Peyer's patch (tissue), 4 donors: ENCODE measurements around the gene GNS. TPM values are rescaled to one million over a fixed set of nuclear protein-coding genes. Genes with fewer than 3 reads are reported as not detected.

Experiments
- DNase-seq, 3 donors: peaks; one replicate each; pipeline ENCODE4 v3.0.0-alpha.2; 2017 to 2019
- H3K27ac ChIP-seq, 4 donors: fragments of 200-600 bp; sonication (generic); one replicate each; pipeline ENCODE4 v1.5.1; 2016 to 2019
- H3K27me3 ChIP-seq, 2 donors: fragments of 200-600 bp; sonication (generic); one replicate each; pipeline ENCODE4 v1.5.1; 2019
- H3K36me3 ChIP-seq, 3 donors: fragments of 200-600 bp; sonication (generic); one replicate each; pipeline ENCODE4 v1.5.1; 2016 to 2019
- H3K4me1 ChIP-seq, 4 donors: fragments of 200-600 bp; sonication (generic); one replicate each; pipeline ENCODE4 v1.5.1; 2016 to 2019
- H3K4me3 ChIP-seq, 4 donors: fragments of 200-600 bp; sonication (generic); 1 replicate in 3 of 4; 2 replicates in 1 of 4; pipeline ENCODE4 v1.5.1; 2016 to 2019; ENCODE audit warnings: mild to moderate bottlenecking in 1 of 4
- H3K9me3 ChIP-seq, 4 donors: fragments of 200-600 bp; sonication (generic); one replicate each; pipeline ENCODE4 v1.5.1; 2016 to 2019; ENCODE audit warnings: mild to moderate bottlenecking in 1 of 4
- POLR2A ChIP-seq, 2 donors: fragments of 450-650 bp; IDR thresholded peaks; one replicate each; pipeline ENCODE4 v1.5.1; 2017; ENCODE audit warnings: antibody characterized with exemption in 2 of 2, mild to moderate bottlenecking in 2 of 2, moderate library complexity in 2 of 2
- total RNA-seq, 4 donors: library from RNA; depleted of rRNA; stranded (reverse); fragments of >200 nt; gene quantifications; one replicate each; pipeline ENCODE4 v1.1.0, GENCODE V29; 2016
- TF ChIP-seq, protein P1 (sequence below), 6 experiments: fragments of 450-650 bp in 4 of 6; fragments of 200-600 bp in 2 of 6; sonication (generic) in 1 of 6; IDR thresholded peaks; one replicate each; pipeline ENCODE4 v1.5.1; 2017 to 2019; ENCODE audit warnings: antibody characterized with exemption in 6 of 6, mild to moderate bottlenecking in 3 of 6, moderate library complexity in 1 of 6

The GNS gene
- total RNA-seq, 4 donors from 2014 or later, result 19.8 to 146 (median 102) TPM

- H3K27ac ChIP-seq, result no peak overlapping the region
- no peak for DNase-seq
- peaks cover 0 to 24% (median 4%) of the 10 kb centered on the region in 4 donors for H3K4me1 ChIP-seq
- H3K9me3 ChIP-seq, result no peaks in the 10 kb centered on the region
- H3K27me3 ChIP-seq, result no peaks in the 10 kb centered on the region
- no peaks in the 10 kb centered on the region for H3K36me3 ChIP-seq
- peak overlapping the region in 3 of 4 donors; percentile 46 to 87 (median 74) for H3K4me3 ChIP-seq
- TF ChIP-seq, protein P1, sequence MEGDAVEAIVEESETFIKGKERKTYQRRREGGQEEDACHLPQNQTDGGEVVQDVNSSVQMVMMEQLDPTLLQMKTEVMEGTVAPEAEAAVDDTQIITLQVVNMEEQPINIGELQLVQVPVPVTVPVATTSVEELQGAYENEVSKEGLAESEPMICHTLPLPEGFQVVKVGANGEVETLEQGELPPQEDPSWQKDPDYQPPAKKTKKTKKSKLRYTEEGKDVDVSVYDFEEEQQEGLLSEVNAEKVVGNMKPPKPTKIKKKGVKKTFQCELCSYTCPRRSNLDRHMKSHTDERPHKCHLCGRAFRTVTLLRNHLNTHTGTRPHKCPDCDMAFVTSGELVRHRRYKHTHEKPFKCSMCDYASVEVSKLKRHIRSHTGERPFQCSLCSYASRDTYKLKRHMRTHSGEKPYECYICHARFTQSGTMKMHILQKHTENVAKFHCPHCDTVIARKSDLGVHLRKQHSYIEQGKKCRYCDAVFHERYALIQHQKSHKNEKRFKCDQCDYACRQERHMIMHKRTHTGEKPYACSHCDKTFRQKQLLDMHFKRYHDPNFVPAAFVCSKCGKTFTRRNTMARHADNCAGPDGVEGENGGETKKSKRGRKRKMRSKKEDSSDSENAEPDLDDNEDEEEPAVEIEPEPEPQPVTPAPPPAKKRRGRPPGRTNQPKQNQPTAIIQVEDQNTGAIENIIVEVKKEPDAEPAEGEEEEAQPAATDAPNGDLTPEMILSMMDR (IDR thresholded peaks at IDR 0.05), result no peak
- TF ChIP-seq POLR2A (IDR thresholded peaks at IDR 0.05), result no peak
Observed at GRCh38 chr12:64782191-64782876, 23.1 kb upstream of the GNS start.

DNA sequence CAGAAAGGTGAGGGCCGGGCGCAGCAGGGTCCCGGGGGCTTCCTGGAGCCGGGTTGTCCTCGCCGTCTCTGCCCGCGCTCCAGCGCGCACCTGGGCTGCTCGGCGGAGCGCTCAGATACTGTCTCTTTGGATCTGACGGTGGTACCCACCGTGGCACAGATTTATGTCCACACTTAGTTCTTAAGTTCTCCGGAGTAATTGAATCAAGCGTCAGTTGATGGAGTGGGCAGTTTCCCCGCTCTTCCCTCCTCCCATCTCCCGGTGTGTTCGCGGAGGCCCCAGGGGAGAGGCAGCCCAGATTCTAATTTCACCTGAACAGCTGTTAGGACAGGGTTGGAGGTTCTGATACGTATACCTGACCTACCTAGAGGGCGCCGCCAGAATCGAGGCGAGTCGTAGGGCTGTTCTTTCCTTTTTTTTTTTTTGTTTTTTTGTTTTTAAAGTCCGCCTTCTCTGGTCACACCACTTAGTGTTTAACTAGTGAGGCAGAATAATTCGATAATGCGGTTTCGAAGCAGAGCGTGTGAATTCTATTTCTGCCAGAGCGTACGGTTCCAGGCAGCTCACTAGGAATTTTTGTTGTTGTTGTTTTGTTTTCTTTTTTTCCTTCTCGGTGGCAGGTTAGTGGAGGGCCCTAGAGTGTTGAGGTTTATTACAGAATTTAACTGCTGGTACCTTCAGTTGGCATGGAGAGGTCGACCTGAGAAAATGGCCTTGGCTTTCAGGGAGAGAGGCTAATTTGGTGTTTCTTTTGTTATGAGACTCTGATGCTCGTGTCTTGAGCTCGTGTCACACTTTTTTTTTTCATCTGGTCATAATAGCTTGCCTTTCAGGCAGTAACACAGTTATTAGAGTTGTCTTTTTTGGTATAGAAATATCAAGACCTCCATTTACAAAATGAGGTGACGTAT is 22.3 kb upstream of the GNS start:
- Histone ChIP-seq H3K27me3 (no peaks in the 10 kb centered on the region), H3K4me3 (peak overlapping the region; percentile 46 to 87 (median 68)), H3K36me3 (no peaks in the 10 kb centered on the region), H3K9me3 (no peaks in the 10 kb centered on the region), H3K4me1 (peaks cover 0 to 24% (median 4%) of the 10 kb centered on the region in 4 donors), H3K27ac (peak overlapping the region in 2 of 4 donors; percentile 76 to 88)
- peak in 2 of 3 donors; percentile 22 to 58 for DNase-seq
- no peak for TF ChIP-seq POLR2A (IDR thresholded peaks at IDR 0.05)
- TF ChIP-seq, protein P1 (IDR thresholded peaks at IDR 0.05), result peak in 1 of 6 experiments; percentile 5

- no peaks in the 10 kb centered on the region for H3K36me3 ChIP-seq
- H3K9me3 ChIP-seq, result peaks cover 0 to 3% (median 0%) of the 10 kb centered on the region in 4 donors
- H3K27me3 ChIP-seq, result no peaks in the 10 kb centered on the region
- TF ChIP-seq, protein P1 (IDR thresholded peaks at IDR 0.05), result peak in 1 of 6 experiments; percentile 19
- TF ChIP-seq POLR2A (IDR thresholded peaks at IDR 0.05), result peak in 1 of 2 donors; percentile 17
- H3K4me3 ChIP-seq, result peak overlapping the region; percentile 46 to 87 (median 68)
- peak overlapping the region; percentile 8 to 88 (median 60) for H3K27ac ChIP-seq
- DNase-seq, result peak; percentile 21 to 84 (median 76)
- H3K4me1 ChIP-seq, result peaks cover 0 to 24% (median 4%) of the 10 kb centered on the region in 4 donors
Observed at GRCh38 chr12:64780531-64781279, 21.5 kb upstream of the GNS start.

- TF ChIP-seq, protein P1 (IDR thresholded peaks at IDR 0.05), result no peak
- no peak for TF ChIP-seq POLR2A (IDR thresholded peaks at IDR 0.05)
- Histone ChIP-seq H3K27me3 (no peaks in the 10 kb centered on the region), H3K4me3 (peak overlapping the region; percentile 46 to 87 (median 68)), H3K27ac (peak overlapping the region in 3 of 4 donors; percentile 8 to 88 (median 76)), H3K4me1 (peaks cover 0 to 24% (median 4%) of the 10 kb centered on the region in 4 donors), H3K9me3 (peaks cover 0 to 9% (median 0%) of the 10 kb centered on the region in 4 donors), H3K36me3 (no peaks in the 10 kb centered on the region)
- no peak for DNase-seq
Observed at GRCh38 chr12:64780132-64780530, 20.9 kb upstream of the GNS start.
